Activated CD8-positive, alpha-beta T cell treated with anti-CD3 and anti-CD28 coated beads for 36 hours (primary cell): ENCODE measurements around the gene HRAS. TPM values are rescaled to one million over a fixed set of nuclear protein-coding genes. Genes with fewer than 3 reads are reported as not detected.

ENCODE experiments used
- ATAC-seq: fragments of 200-7000 bp; cut with Tn5 transposase; one replicate; pipeline ENCODE4 v1.10.0; 2021; ENCODE audit warnings: mild to moderate bottlenecking, moderate library complexity
- CTCF ChIA-PET: fragments of 350-600 bp; sonication (Branson Sonifier 250); formaldehyde crosslinking; loops from one replicate; lab custom pipeline; 2021; ENCODE audit warnings: antibody characterized with exemption; lab: Charles Lee
- POLR2A ChIA-PET: fragments of 350-600 bp; sonication (Branson Sonifier 250); formaldehyde crosslinking; loops from one replicate; lab custom pipeline; 2021; ENCODE audit warnings: antibody characterized with exemption; lab: Charles Lee
- DNase-seq: peaks from one replicate; pipeline ENCODE4 v3.0.0-alpha.2; 2020
- H3K27ac Mint-ChIP-seq: one replicate; pipeline ENCODE4 v1.8.0; 2021; ENCODE audit warnings: mild to moderate bottlenecking, mixed read lengths
- H3K27me3 Mint-ChIP-seq: one replicate; pipeline ENCODE4 v1.8.0; 2021; ENCODE audit warnings: mixed read lengths
- H3K36me3 Mint-ChIP-seq: one replicate; pipeline ENCODE4 v1.8.0; 2021; ENCODE audit warnings: low read depth, mixed read lengths
- H3K4me1 Mint-ChIP-seq: one replicate; pipeline ENCODE4 v1.8.0; 2021; ENCODE audit warnings: low read depth, mixed read lengths
- H3K4me3 Mint-ChIP-seq: one replicate; pipeline ENCODE4 v1.8.0; 2021; ENCODE audit warnings: mild to moderate bottlenecking, moderate library complexity, mixed read lengths
- H3K9me3 Mint-ChIP-seq: one replicate; pipeline ENCODE4 v1.8.0; 2021; ENCODE audit warnings: mixed read lengths
- CTCF ChIP-seq: fragments of 200-600 bp; IDR thresholded peaks from one replicate; pipeline ENCODE4 v1.8.0; 2022; ENCODE audit warnings: antibody characterized with exemption, mild to moderate bottlenecking
- intact Hi-C: fragments of 100-400 bp; cut with micrococcal nuclease; formaldehyde crosslinking; loops from one replicate; pipeline ENCODE4 v1.10.0; 2022
- total RNA-seq, 2 experiments: library from RNA; stranded (reverse); gene quantifications; one replicate each; pipeline ENCODE4 v1.2.3, GENCODE V29; 2021

The HRAS gene
- total RNA-seq, 2 experiments from 2014 or later = 30.4 to 34.6 TPM

DNA sequence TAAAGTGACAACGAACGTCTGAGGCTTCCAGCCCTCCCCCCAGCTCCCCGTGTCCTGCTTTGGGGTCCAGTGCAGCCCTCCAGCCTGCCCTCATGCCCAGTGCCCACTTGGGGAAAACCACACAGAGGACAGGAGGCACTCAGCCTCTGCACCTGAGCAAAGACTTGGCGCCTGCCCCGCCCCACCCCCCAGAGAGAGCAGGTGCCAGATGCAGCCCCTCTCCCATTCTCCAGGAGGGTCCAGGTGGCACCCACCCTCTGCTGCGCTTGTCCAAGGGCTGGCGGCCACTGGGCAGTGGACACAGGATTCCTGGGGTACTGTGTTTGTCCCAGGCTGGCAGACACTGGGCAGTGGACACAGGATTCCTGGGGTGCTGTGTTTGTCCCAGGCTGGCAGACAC is 44.0 kb downstream of the HRAS start:
- no peak for ATAC-seq
- Mint-ChIP-seq H3K27me3 (no peaks in the 10 kb centered on the region), H3K27ac (no peak overlapping the region), H3K9me3 (no peaks in the 10 kb centered on the region), H3K36me3 (peaks cover 11% of the 10 kb centered on the region), H3K4me1 (peaks cover 3% of the 10 kb centered on the region), H3K4me3 (no peak overlapping the region)
- ChIA-PET CTCF (no interaction called here), POLR2A (no interaction called here)
- no peak for DNase-seq
- no peak for TF ChIP-seq CTCF
- intact Hi-C loops = no loop called here

DNA sequence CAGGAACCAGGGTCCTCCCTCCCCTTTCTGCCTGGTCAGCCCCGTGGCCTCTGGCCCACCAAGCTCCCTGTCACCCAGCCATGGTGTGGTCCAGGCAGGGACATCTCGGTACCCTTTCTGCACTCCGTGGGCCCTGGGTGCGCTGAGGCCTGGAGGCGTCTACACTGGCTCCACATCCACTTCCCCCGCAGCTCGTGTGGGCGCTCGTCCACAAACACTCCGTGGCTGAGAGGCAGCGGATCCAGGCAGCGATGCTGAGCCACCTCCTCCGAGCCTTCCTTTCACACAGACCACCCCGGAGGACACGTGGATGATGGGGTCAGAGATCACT is 44.5 kb downstream of the HRAS start:
- no peak overlapping the region for H3K27ac Mint-ChIP-seq
- H3K4me1 Mint-ChIP-seq = peaks cover 1% of the 10 kb centered on the region
- ATAC-seq = no peak

GRCh38 chr11:490186-490929 is 45.0 kb downstream of the HRAS start:
- no peak for ATAC-seq

More for the DNA sequence above, 44.5 kb downstream of the HRAS start:
- H3K36me3 Mint-ChIP-seq = peaks cover 9% of the 10 kb centered on the region
- no peak overlapping the region for H3K4me3 Mint-ChIP-seq
- no peak for TF ChIP-seq CTCF
- no peaks in the 10 kb centered on the region for H3K27me3 Mint-ChIP-seq
- intact Hi-C loops = no loop called here
- H3K9me3 Mint-ChIP-seq = no peaks in the 10 kb centered on the region
- CTCF ChIA-PET = no interaction called here
- DNase-seq = no peak
- POLR2A ChIA-PET = no interaction called here

DNA sequence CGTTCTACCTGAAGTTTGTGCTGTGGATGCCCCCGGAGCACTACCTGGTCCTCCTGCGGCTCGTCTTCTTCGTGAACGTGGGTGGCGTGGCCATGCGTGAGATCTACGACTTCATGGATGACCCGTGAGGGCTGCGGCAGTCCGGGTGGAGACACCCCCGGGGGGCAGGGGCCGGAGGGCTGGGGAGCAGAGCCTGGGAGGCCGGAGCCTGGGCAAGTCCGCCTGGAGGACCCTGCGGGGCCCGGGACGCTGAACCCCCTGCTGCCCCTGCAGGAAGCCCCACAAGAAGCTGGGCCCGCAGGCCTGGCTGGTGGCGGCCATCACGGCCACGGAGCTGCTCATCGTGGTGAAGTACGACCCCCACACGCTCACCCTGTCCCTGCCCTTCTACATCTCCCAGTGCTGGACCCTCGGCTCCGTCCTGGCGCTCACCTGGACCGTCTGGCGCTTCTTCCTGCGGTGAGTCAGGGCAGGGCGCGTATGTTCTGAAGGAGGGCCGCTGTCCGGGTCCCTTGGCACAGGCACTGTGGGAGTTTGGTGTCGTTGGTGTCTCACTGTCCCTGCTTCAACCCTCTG is 45.7 kb downstream of the HRAS start:
- H3K27ac Mint-ChIP-seq = no peak overlapping the region
- H3K9me3 Mint-ChIP-seq = no peaks in the 10 kb centered on the region
- POLR2A ChIA-PET = no interaction called here
- DNase-seq = no peak
- CTCF ChIA-PET = no interaction called here
- intact Hi-C loops = no loop called here
- H3K36me3 Mint-ChIP-seq = peaks cover 7% of the 10 kb centered on the region
- TF ChIP-seq CTCF = no peak
- no peaks in the 10 kb centered on the region for H3K4me1 Mint-ChIP-seq
- H3K27me3 Mint-ChIP-seq = no peaks in the 10 kb centered on the region
- H3K4me3 Mint-ChIP-seq = no peak overlapping the region
- ATAC-seq = no peak

More at GRCh38 chr11:490186-490929, 45.0 kb downstream of the HRAS start:
- no peak overlapping the region for H3K4me3 Mint-ChIP-seq
- H3K4me1 Mint-ChIP-seq = no peaks in the 10 kb centered on the region
- H3K27me3 Mint-ChIP-seq = no peaks in the 10 kb centered on the region
- TF ChIP-seq CTCF = no peak
- no peaks in the 10 kb centered on the region for H3K9me3 Mint-ChIP-seq
- POLR2A ChIA-PET = no interaction called here
- CTCF ChIA-PET = no interaction called here
- no peak for DNase-seq
- peaks cover 7% of the 10 kb centered on the region for H3K36me3 Mint-ChIP-seq
- intact Hi-C loops = no loop called here
- H3K27ac Mint-ChIP-seq = no peak overlapping the region

GRCh38 chr11:488992-489391 is 46.4 kb downstream of the HRAS start:
- H3K9me3 Mint-ChIP-seq = no peaks in the 10 kb centered on the region
- TF ChIP-seq CTCF = no peak
- no peaks in the 10 kb centered on the region for H3K4me1 Mint-ChIP-seq
- H3K4me3 Mint-ChIP-seq = no peak overlapping the region
- no peak for ATAC-seq
- H3K36me3 Mint-ChIP-seq = peaks cover 5% of the 10 kb centered on the region
- DNase-seq = no peak
- ChIA-PET CTCF (no interaction called here), POLR2A (no interaction called here)
- no peaks in the 10 kb centered on the region for H3K27me3 Mint-ChIP-seq
- H3K27ac Mint-ChIP-seq = no peak overlapping the region
- intact Hi-C loops = no loop called here
